ENCODE results near the gene OSER1.
A peak's percentile ranks its signal among the peaks of the same experiment; 100 is the strongest.

Gene OSER1

DNA sequence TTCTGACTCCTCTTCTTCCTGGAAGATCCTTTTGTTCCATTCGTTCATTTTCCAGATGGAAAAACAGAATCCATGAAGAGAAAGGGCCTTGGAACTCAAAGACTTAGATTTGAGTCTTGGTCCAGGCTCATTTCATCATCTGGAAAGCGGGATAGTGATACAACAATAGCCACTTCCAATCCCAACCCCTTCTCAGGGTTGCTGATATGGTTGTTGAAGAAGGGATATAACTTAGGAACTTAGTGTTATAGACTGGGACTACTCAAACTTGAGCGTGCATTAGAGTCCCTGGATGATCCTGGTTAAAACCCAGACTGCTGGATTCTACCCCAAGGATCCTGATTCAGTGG is 37.8 kb upstream of the OSER1 start:
- TF ChIP-seq, protein P1, sequence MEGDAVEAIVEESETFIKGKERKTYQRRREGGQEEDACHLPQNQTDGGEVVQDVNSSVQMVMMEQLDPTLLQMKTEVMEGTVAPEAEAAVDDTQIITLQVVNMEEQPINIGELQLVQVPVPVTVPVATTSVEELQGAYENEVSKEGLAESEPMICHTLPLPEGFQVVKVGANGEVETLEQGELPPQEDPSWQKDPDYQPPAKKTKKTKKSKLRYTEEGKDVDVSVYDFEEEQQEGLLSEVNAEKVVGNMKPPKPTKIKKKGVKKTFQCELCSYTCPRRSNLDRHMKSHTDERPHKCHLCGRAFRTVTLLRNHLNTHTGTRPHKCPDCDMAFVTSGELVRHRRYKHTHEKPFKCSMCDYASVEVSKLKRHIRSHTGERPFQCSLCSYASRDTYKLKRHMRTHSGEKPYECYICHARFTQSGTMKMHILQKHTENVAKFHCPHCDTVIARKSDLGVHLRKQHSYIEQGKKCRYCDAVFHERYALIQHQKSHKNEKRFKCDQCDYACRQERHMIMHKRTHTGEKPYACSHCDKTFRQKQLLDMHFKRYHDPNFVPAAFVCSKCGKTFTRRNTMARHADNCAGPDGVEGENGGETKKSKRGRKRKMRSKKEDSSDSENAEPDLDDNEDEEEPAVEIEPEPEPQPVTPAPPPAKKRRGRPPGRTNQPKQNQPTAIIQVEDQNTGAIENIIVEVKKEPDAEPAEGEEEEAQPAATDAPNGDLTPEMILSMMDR (IDR thresholded peaks at IDR 0.05) = no peak

DNA sequence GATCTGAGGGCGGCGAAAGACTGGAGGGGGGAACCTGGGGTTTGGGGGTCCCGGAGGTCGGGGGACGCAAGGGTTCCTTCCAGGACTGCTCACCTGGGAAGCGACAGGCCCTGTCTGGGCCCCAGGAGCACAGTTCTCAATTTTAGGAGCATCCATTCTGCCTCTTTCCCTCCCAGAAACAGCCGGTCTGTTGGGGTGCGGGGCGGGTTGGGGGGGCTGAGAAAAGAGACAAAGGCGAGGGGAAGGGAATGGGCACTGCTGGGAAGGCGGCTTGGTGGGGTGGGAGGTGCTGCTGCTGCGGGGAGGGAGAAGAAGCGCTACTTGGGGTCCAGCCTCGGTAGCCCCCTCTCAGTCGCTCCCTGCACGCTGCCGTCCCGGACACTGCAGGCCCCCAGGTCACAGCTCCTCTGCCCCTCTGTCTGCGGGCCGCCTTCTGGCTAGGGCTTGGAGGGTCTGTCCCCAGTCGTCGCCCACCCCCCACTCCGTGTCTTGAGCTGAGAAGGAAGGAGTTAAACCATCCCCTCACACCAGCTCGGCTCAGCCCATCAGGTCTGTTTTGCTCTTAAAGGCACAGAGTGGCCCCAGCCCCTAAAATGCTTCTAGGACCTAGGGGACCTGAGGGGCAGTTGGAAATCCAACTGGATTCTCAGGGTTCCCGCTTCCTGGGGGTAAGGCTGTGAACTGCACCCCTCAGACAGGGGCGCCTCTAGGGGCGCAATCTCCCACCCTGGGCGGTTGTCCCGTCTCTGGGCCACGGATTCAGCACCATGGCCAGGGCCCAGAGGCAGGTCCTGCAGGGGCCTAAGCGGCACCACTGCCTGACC is 37.2 kb upstream of the OSER1 start:
- TF ChIP-seq, protein P1 (IDR thresholded peaks at IDR 0.05) = peak; percentile 45

DNA sequence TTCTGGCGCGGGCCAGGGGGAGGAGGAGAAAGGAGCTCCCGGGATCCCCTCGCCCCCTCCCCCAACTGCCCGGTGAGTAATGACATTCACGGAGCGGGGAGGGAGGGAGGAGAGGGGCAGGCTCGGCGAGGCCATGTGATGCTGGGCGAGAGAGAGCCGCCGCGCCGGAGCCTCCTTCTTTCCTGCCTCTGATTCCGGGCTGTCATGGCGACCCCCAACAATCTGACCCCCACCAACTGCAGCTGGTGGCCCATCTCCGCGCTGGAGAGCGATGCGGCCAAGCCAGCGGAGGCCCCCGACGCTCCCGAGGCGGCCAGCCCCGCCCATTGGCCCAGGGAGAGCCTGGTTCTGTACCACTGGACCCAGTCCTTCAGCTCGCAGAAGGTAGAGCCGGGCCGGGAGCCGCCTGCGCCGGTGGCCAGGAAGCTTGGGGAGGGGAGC is 36.6 kb upstream of the OSER1 start, which contains the start of gene GDAP1L1:
Gene GDAP1L1, plus strand, starts transcription at position 178 of the 441 bp plus-strand sequence. Its CDS starts 27 bp downstream, at position 205.
- TF ChIP-seq, protein P1 (IDR thresholded peaks at IDR 0.05) = no peak

DNA sequence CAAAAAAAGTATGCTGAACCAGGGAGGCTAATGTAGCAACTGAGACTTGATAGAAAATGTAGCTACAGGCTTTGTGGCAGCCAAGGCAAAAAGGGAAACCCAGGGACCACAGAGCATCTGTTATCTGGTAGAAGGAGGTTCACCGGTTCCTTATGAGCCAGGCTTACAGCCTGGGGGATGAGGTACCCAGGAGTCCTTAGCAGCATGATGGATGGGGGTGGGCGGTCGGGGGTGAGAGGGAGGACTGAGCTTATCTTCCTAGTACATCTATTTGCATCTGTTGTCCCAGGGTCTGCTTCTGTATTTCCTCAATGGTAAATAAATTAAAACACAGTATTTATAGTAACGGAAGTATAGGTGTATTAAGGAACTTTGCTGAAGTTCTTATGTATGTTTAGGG is 35.4 kb upstream of the OSER1 start:
- TF ChIP-seq, protein P1 (IDR thresholded peaks at IDR 0.05) = no peak

DNA sequence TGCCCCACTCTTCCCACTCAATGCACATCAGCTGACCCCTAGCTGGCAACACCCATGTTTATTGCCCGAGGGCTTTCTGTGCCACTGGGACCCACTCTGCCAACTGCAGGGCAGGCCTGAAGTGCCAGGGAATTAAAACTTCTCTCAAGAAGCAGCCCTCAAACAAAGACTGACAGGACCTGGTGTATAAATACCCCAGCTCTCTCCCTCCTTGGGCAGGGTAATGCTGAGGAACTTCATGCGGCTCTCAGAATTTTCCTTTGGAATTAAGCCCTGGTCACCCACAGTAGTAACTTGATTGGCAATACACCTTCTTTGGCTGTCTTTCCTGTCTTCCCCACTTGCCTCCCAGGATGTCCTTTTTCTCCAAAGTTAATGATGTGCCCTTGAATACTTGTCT is 31.2 kb upstream of the OSER1 start:
- TF ChIP-seq, protein P1 (IDR thresholded peaks at IDR 0.05) = no peak

DNA sequence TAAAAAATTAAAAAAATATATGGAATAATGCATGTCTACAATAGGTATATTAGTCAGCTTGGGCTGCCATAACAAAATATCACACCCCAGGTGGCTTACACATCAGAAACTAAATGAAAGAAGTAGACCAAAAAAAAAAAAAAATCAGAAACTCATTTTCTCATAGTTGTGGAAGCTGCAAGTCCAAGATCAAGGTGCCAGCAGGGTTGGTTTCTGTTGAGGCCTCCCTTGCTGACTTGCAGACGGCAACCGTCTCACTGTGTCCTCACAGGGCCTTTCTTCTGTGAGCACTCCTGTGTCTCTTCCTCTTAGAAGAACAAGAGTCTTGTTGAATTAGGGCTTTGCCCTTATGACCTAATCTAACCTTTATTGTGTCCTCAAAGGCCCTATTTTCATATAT is 25.1 kb upstream of the OSER1 start:
- TF ChIP-seq, protein P1 (IDR thresholded peaks at IDR 0.05) = no peak

DNA sequence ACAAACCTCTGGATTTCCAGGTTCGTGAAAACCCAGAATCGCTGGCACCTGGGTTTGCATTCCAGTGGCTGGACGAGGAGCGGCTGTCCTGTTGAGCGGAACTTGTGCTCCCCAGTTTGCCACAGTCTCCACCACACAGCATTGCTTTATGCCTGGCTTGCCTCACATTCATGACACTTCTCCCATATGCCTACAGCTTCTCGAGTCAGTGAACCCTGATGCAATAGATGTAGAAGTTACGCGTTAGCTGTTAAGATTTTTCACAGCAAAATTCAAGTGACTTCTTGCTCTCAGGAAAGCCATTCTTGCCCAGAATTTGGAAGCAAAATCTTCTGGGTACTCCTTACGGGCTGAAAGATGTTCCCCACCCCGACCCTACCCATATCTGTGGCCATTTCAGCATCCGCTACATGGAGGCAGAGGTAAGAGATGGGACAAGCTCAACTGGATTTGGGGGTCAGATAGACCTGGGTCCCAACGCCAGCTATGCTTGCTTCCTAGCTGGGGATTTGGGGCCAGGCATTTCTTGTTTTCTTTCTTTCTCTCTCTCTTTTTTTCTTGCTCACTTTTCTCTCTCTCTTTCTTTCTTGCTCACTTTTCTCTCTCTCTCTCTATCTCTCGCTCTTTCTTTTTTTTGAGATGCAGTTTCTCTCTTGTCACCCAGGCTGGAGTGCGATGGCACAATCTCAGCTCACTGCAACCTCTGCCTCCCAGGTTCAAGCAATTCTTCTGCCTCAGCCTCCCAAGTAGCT is 24.2 kb upstream of the OSER1 start:
- TF ChIP-seq, protein P1 (IDR thresholded peaks at IDR 0.05) = no peak
